NCI-H748 (cell line): ENCODE results near the gene ZNF785.
"Not testable (repeated sequence)": the region's sequence is repeated elsewhere in the genome, so short reads cannot be mapped to it uniquely, and the experiment has no call there.

ENCODE experiments used
- DNase-seq: peaks from one replicate; lab custom pipeline; 2025; ENCODE audit not compliant: unreplicated experiment; lab: John Stamatoyannopoulos, UW

The ZNF785 gene

GRCh38 chr16:30585400-30586191 is at the start of gene ZNF785:
Gene ZNF785 (minus strand): TSS chr16:30585697. CDS start chr16:30585611, 86 bp downstream.
- DNase-seq, result peak; percentile 97

- DNase-seq, result no peak
Measured at GRCh38 chr16:30633526-30633925, 48.0 kb upstream of the ZNF785 start.

GRCh38 chr16:30632454-30632853 is 47.0 kb upstream of the ZNF785 start:
- DNase-seq, result not testable (repeated sequence)

- DNase-seq, result peak; percentile 68
Measured at GRCh38 chr16:30628628-30629540, 43.4 kb upstream of the ZNF785 start.

- DNase-seq, result no peak
Measured at GRCh38 chr16:30626236-30626635, 40.7 kb upstream of the ZNF785 start.

GRCh38 chr16:30623536-30624283 is 38.2 kb upstream of the ZNF785 start:
- no peak for DNase-seq

- no peak for DNase-seq
Measured at GRCh38 chr16:30622455-30623032, 37.0 kb upstream of the ZNF785 start.

- DNase-seq, result no peak
Measured at GRCh38 chr16:30621765-30622164, 36.3 kb upstream of the ZNF785 start.

- no peak for DNase-seq
Measured at GRCh38 chr16:30620169-30620568, 34.7 kb upstream of the ZNF785 start.

GRCh38 chr16:30619638-30620037 is 34.1 kb upstream of the ZNF785 start:
- DNase-seq, result no peak

- no peak for DNase-seq
Measured at GRCh38 chr16:30619202-30619601, 33.7 kb upstream of the ZNF785 start.

GRCh38 chr16:30615358-30616091 is 30.0 kb upstream of the ZNF785 start:
- DNase-seq, result peak; percentile 84

- DNase-seq, result peak; percentile 95
Measured at GRCh38 chr16:30609926-30610839, 24.7 kb upstream of the ZNF785 start, which contains the start of gene ZNF689. Gene ZNF689 (minus strand): TSS chr16:30610389. CDS start chr16:30610041, 348 bp downstream.

GRCh38 chr16:30609002-30609925 is 23.8 kb upstream of the ZNF785 start:
- peak; percentile 47 for DNase-seq

- DNase-seq, result no peak
Measured at GRCh38 chr16:30606004-30606403, 20.5 kb upstream of the ZNF785 start.

GRCh38 chr16:30605158-30605557 is 19.7 kb upstream of the ZNF785 start:
- DNase-seq, result no peak

- DNase-seq, result no peak
Measured at GRCh38 chr16:30604316-30604947, 18.9 kb upstream of the ZNF785 start.
